ENCODE measurements around the gene ZNF227.
"Not testable (repeated sequence)": the region's sequence is repeated elsewhere in the genome, so short reads cannot be mapped to it uniquely, and the experiment has no call there.

The ZNF227 gene

GRCh38 chr19:44207126-44207803 is 5.1 kb upstream of the ZNF227 start:
- Histone ChIP-seq H3K27ac (ENCODE audit: low read length) (peak overlapping the region; percentile 83), H3K27me3 (ENCODE audit: insufficient read depth, low read length, poor library complexity) (no peaks in the 10 kb centered on the region), H4K20me1 (ENCODE audit: insufficient read depth, low read length) (no peaks in the 10 kb centered on the region), H3K4me1 (ENCODE audit: insufficient read depth, low read length) (peaks cover 27% of the 10 kb centered on the region), H3K9ac (ENCODE audit: low read depth, low read length) (peak overlapping the region; percentile 67), H3K79me2 (ENCODE audit: insufficient read depth, low read length) (peaks cover 8% of the 10 kb centered on the region; the same call in 1 of the 2 replicates), H3K4me3 (ENCODE audit: low read depth in 1 of 2, low read length in 2 of 2) (peak overlapping the region; percentile 65 to 67), H2AFZ (ENCODE audit: low read depth, low read length) (peak overlapping the region; percentile 91), H3K9me3 (ENCODE audit: insufficient read depth, low read length, severe bottlenecking) (peaks cover 10% of the 10 kb centered on the region), H3K36me3 (ENCODE audit: insufficient read depth, low read length) (no peaks in the 10 kb centered on the region), H3K4me2 (ENCODE audit: insufficient read depth, low read length) (peak overlapping the region; percentile 79)
- DNase-seq: peak; percentile 92
- peak; percentile 100 for ATAC-seq (ENCODE audit: insufficient read depth, low read depth)
- TF ChIP-seq CTCF (IDR thresholded peaks at IDR 0.05; ENCODE audit: borderline replicate concordance, extremely low read depth, low read length, poor library complexity, severe bottlenecking): no peak
- TF ChIP-seq EZH2 (IDR thresholded peaks at IDR 0.05; ENCODE audit: borderline replicate concordance, low read depth, low read length, severe bottlenecking): no peak

GRCh38 chr19:44212866-44213346 is 574 bp downstream of the ZNF227 start:
- peak; percentile 32 for ATAC-seq (ENCODE audit: insufficient read depth, low read depth)
- peaks cover 33% of the 10 kb centered on the region for H3K36me3 ChIP-seq (ENCODE audit: insufficient read depth, low read length)
- H3K79me2 ChIP-seq (ENCODE audit: insufficient read depth, low read length): peaks cover 54% of the 10 kb centered on the region
- H3K9ac ChIP-seq (ENCODE audit: low read depth, low read length): peak overlapping the region; percentile 75
- H2AFZ ChIP-seq (ENCODE audit: low read depth, low read length): peak overlapping the region; percentile 92
- peak; percentile 19 for DNase-seq
- peak overlapping the region; percentile 84 for H3K27ac ChIP-seq (ENCODE audit: low read length)
- peaks cover 41% of the 10 kb centered on the region for H3K4me1 ChIP-seq (ENCODE audit: insufficient read depth, low read length)
- no peak for TF ChIP-seq EZH2 (IDR thresholded peaks at IDR 0.05; ENCODE audit: borderline replicate concordance, low read depth, low read length, severe bottlenecking)
- no peak for TF ChIP-seq CTCF (IDR thresholded peaks at IDR 0.05; ENCODE audit: borderline replicate concordance, extremely low read depth, low read length, poor library complexity, severe bottlenecking)
- H3K4me3 ChIP-seq (ENCODE audit: low read depth in 1 of 2, low read length in 2 of 2): peak overlapping the region; percentile 83 to 89
- no peaks in the 10 kb centered on the region for H3K27me3 ChIP-seq (ENCODE audit: insufficient read depth, low read length, poor library complexity)
- peak overlapping the region; percentile 71 for H3K4me2 ChIP-seq (ENCODE audit: insufficient read depth, low read length)
- no peaks in the 10 kb centered on the region; the same call in 1 of the 2 replicates for H4K20me1 ChIP-seq (ENCODE audit: insufficient read depth, low read length)
- no peaks in the 10 kb centered on the region for H3K9me3 ChIP-seq (ENCODE audit: insufficient read depth, low read length, severe bottlenecking)

- not testable (repeated sequence) for H3K4me1 ChIP-seq (ENCODE audit: insufficient read depth, low read length); H2AFZ ChIP-seq (ENCODE audit: low read depth, low read length); DNase-seq; ATAC-seq (ENCODE audit: insufficient read depth, low read depth); H3K27me3 ChIP-seq (ENCODE audit: insufficient read depth, low read length, poor library complexity); H4K20me1 ChIP-seq (ENCODE audit: insufficient read depth, low read length); H3K9me3 ChIP-seq (ENCODE audit: insufficient read depth, low read length, severe bottlenecking); H3K9ac ChIP-seq (ENCODE audit: low read depth, low read length); H3K4me2 ChIP-seq (ENCODE audit: insufficient read depth, low read length); H3K4me3 ChIP-seq (ENCODE audit: low read depth in 1 of 2, low read length in 2 of 2); H3K27ac ChIP-seq (ENCODE audit: low read length)
- peaks cover 37% of the 10 kb centered on the region for H3K79me2 ChIP-seq (ENCODE audit: insufficient read depth, low read length)
- peaks cover 41% of the 10 kb centered on the region for H3K36me3 ChIP-seq (ENCODE audit: insufficient read depth, low read length)
Observed at GRCh38 chr19:44219926-44220325, 7.6 kb downstream of the ZNF227 start.

- not testable (repeated sequence) for H3K4me2 ChIP-seq (ENCODE audit: insufficient read depth, low read length); H3K4me3 ChIP-seq (ENCODE audit: low read depth in 1 of 2, low read length in 2 of 2); H3K9ac ChIP-seq (ENCODE audit: low read depth, low read length); DNase-seq; H2AFZ ChIP-seq (ENCODE audit: low read depth, low read length); H3K27ac ChIP-seq (ENCODE audit: low read length); ATAC-seq (ENCODE audit: insufficient read depth, low read depth); H3K4me1 ChIP-seq (ENCODE audit: insufficient read depth, low read length); H3K9me3 ChIP-seq (ENCODE audit: insufficient read depth, low read length, severe bottlenecking); H3K27me3 ChIP-seq (ENCODE audit: insufficient read depth, low read length, poor library complexity); H4K20me1 ChIP-seq (ENCODE audit: insufficient read depth, low read length)
- peaks cover 36% of the 10 kb centered on the region for H3K36me3 ChIP-seq (ENCODE audit: insufficient read depth, low read length)
- peaks cover 30% of the 10 kb centered on the region for H3K79me2 ChIP-seq (ENCODE audit: insufficient read depth, low read length)
Observed at GRCh38 chr19:44220761-44221160, 8.4 kb downstream of the ZNF227 start.

- not testable (repeated sequence) for H3K4me3 ChIP-seq (ENCODE audit: low read depth in 1 of 2, low read length in 2 of 2); ATAC-seq (ENCODE audit: insufficient read depth, low read depth); H3K4me2 ChIP-seq (ENCODE audit: insufficient read depth, low read length); H3K9me3 ChIP-seq (ENCODE audit: insufficient read depth, low read length, severe bottlenecking); H4K20me1 ChIP-seq (ENCODE audit: insufficient read depth, low read length); DNase-seq; H3K27ac ChIP-seq (ENCODE audit: low read length); H2AFZ ChIP-seq (ENCODE audit: low read depth, low read length); H3K9ac ChIP-seq (ENCODE audit: low read depth, low read length); H3K27me3 ChIP-seq (ENCODE audit: insufficient read depth, low read length, poor library complexity); H3K4me1 ChIP-seq (ENCODE audit: insufficient read depth, low read length)
- peaks cover 29% of the 10 kb centered on the region for H3K79me2 ChIP-seq (ENCODE audit: insufficient read depth, low read length)
- peaks cover 36% of the 10 kb centered on the region for H3K36me3 ChIP-seq (ENCODE audit: insufficient read depth, low read length)
Observed at GRCh38 chr19:44221291-44221690, 9.0 kb downstream of the ZNF227 start.

Measured in DND-41 (cell line).